Fibroblast of gingiva (primary cell): ENCODE data around the gene TIMMDC1.
A peak's percentile ranks its signal among the peaks of the same experiment; 100 is the strongest.

Experiments
- DNase-seq: peaks from one replicate; pipeline ENCODE4 v3.0.0-alpha.2; 2011; ENCODE audit warnings: low read depth

Gene TIMMDC1

DNA sequence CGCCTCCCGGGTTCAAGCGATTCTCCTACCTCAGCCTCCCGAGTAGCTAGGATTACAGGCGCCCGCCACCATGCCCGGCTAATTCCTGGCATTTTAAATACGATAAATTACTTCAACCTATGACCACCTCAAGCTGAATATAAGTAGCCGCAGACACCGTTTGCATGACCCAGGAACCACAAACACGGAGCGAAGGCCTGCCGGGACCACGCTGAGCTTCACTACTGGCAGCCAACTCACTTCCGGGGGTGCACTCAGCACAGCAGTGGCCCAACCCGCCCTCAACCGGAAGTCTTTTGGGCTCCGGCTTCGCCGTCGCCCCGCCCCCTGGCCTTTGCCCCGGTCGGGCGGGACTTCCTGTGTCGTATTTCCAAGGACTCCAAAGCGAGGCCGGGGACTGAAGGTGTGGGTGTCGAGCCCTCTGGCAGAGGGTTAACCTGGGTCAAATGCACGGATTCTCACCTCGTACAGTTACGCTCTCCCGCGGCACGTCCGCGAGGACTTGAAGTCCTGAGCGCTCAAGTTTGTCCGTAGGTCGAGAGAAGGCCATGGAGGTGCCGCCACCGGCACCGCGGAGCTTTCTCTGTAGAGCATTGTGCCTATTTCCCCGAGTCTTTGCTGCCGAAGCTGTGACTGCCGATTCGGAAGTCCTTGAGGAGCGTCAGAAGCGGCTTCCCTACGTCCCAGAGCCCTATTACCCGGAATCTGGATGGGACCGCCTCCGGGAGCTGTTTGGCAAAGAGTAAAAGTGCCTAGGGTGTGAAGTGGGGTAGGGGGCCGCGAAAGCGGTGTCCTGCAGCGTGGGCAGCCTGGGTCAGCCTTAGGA, at the start of gene TIMMDC1:
TIMMDC1 (plus strand) TSS at position 362 of the 826 bp plus-strand sequence; CDS start at position 549, 187 bp downstream.
- DNase-seq, result peak; percentile 95

GRCh38 chr3:119453822-119454221, 44.5 kb upstream of the TIMMDC1 start:
- DNase-seq, result no peak

DNA sequence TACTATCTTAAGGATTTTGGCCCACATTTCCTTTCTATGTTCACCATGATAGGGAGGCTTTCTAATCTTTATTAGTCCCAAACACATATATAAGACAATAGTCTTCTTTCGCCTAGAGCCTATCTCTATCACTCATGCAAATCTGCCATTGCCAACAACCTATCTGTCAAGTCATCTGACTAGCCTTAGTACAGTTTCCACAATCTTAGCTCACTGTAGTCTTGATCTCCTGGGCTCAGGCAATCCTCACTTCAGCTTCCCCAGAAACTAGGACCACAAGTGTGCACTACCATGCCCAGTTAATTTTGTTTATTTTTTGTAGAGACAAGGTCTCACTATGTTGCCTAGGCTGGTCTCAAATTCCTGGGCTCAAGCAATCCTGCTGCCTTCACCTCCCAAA, 41.9 kb upstream of the TIMMDC1 start:
- no peak for DNase-seq

DNA sequence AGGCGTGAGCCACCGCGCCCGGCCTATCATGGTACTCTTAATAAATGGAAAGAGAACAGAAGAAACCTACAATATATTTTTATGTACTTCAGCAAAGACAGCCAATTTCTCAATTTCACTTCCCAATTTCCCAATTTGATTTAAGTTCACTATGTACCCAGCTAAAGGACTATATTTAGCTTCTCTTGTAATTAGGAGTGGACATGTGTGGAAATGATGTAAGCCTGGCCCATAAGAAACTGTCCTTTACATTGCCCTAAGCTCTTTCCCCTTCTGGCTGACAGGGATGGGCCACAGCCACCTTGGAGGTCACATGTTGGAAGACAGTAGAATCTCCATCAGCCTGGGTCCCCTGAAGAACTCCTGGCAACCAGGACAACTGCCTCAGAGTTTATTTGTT, 41.1 kb upstream of the TIMMDC1 start:
- peak; percentile 75 for DNase-seq

DNA sequence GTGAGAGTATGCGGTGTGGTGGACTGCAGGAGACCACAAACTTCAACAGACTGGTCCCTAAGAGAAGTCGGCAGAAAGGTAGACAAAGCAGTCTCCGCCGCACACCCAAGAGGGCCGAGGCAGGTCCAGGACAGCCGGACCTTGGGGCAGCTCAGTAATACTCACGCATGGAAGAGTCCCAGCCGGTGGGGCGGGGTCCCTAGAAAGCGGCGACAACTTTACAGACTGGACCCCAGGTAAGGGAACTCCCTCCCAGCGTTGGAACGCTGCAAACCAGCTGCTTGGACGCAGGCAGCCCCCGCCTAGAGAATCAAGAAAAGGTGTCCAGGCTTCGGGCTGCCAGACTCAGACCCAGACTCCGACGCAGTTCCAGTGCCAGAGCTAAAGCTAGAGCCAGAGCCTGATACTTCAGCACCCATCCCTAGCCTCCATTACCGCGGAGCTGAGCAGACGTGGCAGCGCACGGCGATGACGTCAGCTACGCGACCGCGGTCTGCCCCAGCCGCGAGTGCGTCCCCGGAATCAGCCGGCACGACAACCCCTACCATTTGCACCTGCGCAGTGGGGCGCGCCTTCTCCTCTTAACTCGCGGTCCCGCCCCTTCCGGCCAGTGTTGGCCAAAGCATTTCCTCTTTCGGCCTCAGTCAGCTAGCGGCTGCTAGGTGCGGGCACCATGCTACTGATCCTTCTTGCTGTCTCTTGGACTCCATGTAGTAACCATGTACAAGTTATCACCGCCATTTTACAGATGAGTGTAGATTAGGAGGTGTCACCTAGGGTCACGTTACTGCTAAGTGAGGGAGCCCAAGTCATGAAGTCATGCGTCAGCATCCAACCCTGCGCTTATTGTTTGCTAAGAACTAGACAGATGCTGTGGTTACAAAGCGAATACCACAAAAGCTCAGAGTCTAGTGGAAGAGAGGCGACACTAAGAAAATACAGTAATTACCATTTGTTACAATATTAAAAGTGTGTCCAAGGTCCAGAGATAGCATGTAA, 34.9 kb upstream of the TIMMDC1 start, which contains the start of gene TMEM39A:
TMEM39A (minus strand) TSS at position 445 of the 999 bp plus-strand sequence. CDS start 1,541 bp downstream, outside the sequence.
- DNase-seq, result peak; percentile 97

DNA sequence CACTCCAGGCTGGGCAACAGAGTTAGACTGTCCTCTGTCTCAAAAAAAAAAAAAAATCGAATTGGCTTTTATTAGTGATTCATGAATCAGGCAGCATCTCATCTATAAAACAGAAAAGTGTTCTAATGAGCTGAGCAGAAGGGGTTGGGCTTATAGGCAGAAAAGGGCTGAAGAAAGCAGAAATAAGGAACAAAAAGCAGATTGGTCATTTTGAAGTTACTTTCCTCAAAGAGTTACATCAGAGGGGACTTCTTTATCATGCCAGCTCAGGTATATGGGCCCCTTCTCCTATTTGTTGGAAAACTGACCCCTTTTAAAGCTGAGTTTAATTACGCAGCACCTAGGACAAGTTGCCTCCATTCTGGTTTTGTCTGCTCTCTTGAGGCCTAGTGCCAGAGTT, 30.3 kb upstream of the TIMMDC1 start:
- DNase-seq, result no peak

DNA sequence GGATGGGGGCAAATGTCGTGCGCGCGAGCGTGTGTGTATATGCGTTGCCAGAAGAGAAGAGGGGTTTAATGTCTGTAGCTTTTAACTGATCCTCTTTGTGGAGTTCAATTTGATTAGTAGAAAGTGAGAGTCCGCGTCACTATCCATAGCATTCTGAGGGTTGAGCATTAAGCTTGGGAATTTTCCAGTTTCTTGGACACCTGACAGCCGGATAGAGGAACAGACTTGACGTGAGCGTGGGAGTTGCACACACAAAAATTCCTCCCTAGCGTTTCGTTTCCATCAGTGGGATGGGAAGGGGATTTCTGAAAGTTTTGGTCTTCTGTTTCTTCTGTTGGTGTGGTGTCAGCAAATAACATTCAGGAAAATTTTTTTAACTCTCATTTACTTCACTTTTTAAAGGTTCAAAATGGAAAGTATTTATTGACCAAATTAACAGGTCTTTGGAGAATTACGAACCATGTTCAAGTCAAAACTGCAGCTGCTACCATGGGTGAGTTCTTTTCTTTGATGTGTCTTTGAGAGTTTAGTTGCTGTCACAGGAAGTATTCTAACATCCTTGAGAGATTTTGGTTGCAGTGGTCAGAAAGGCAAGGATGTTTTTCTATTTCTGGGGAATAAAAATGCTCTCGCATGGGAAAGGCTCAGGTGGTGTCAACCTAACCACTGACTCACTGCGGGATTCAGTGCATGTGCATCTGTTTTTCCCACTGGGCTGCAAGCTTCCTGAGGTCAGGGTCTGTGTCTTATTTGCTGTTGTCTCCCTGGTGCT, 28.7 kb upstream of the TIMMDC1 start:
- peak; percentile 10 for DNase-seq

GRCh38 chr3:119470866-119471265, 27.5 kb upstream of the TIMMDC1 start:
- DNase-seq, result no peak

GRCh38 chr3:119481079-119481478, 17.3 kb upstream of the TIMMDC1 start:
- DNase-seq, result no peak

- no peak for DNase-seq
Measured at GRCh38 chr3:119483101-119483500, 15.2 kb upstream of the TIMMDC1 start.

GRCh38 chr3:119485563-119485962, 12.8 kb upstream of the TIMMDC1 start:
- no peak for DNase-seq

- no peak for DNase-seq
Measured at GRCh38 chr3:119490153-119490552, 8.2 kb upstream of the TIMMDC1 start.

GRCh38 chr3:119492128-119492527, 6.2 kb upstream of the TIMMDC1 start:
- no peak for DNase-seq

DNA sequence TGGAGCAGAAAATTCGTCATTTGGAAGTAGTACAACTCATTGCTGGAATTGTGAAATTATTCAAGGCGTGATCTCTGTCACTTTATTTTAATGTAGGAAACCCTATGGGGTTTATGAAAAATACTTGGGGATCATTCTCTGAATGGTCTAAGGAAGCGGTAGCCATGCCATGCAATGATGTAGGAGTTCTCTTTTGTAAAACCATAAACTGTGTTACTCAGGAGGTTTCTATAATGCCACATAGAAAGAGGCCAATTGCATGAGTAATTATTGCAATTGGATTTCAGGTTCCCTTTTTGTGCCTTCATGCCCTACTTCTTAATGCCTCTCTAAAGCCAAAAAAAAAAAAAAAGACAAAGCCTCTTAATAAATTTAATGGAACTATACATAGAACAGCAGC, 5.5 kb upstream of the TIMMDC1 start:
- no peak for DNase-seq

- no peak for DNase-seq
Measured at GRCh38 chr3:119494597-119494996, 3.8 kb upstream of the TIMMDC1 start.

- DNase-seq, result peak; percentile 10
Measured at GRCh38 chr3:119497820-119498185, 544 bp upstream of the TIMMDC1 start.

GRCh38 chr3:119500265-119500664, 1.9 kb downstream of the TIMMDC1 start:
- no peak for DNase-seq

- DNase-seq, result no peak
Measured at GRCh38 chr3:119500901-119501300, 2.6 kb downstream of the TIMMDC1 start.

GRCh38 chr3:119506631-119507030, 8.3 kb downstream of the TIMMDC1 start:
- no peak for DNase-seq

- no peak for DNase-seq
Measured at GRCh38 chr3:119507404-119507803, 9.1 kb downstream of the TIMMDC1 start.

GRCh38 chr3:119508172-119508845, 10.0 kb downstream of the TIMMDC1 start:
- DNase-seq, result no peak
